GM19239 (cell line): ENCODE data around the gene ACSS1.

Source experiments
- DNase-seq: peaks from one replicate; pipeline ENCODE4 v3.0.0; 2011; ENCODE audit warnings: low spot score; ENCODE audit not compliant: insufficient read length
- FAIRE-seq: peaks from 2 replicates; lab custom pipeline; 2011; peaks lifted over from hg19 to GRCh38; lab: Jason Lieb, UNC

ACSS1 gene

GRCh38 chr20:24998631-24999445, 59.1 kb downstream of the ACSS1 start:
- FAIRE-seq, result no peak

GRCh38 chr20:24998121-24998520, 59.8 kb downstream of the ACSS1 start:
- FAIRE-seq (no peak), DNase-seq (no peak)

More at GRCh38 chr20:24998631-24999445, 59.1 kb downstream of the ACSS1 start:
- no peak for DNase-seq

- DNase-seq, result no peak
- FAIRE-seq, result no peak
Observed at GRCh38 chr20:24996449-24997377, 61.2 kb downstream of the ACSS1 start.

DNA sequence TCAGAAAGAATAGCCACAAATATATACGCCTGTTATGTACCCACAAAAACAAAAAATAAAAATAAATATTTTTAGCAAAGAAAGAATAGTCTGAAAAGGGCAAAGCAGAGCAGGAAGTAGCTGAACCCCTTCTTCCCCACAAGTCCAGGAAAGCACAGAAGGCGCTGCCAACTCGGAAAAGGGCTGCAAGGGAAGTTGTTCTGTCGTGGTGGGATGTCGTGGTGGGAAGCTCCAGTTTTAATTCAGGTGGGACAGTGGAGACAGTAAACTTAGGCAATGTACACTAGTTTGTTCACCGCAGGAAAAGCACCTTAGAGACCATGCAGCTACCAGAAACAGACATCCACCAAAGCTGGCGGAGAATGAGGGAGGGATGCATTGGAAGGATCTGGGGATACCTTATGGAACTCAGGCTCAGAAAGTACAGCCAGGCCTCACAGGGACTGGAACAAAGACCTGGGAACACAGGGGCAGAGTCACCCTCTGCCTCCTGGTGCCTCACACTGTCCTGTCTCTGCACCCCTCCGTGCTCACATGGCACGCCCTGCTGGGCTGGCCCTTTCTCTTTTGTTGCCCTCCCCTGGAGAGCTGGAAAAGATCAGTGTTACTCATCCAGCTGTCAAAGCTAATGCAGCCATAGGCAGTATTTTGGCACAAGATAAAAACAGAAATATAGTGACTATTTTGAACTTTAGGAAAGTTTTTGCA, 62.0 kb downstream of the ACSS1 start:
- no peak for DNase-seq
- no peak for FAIRE-seq

GRCh38 chr20:24994470-24995368, 63.2 kb downstream of the ACSS1 start:
- DNase-seq, result peak; percentile 34
- peak; percentile 88 for FAIRE-seq

DNA sequence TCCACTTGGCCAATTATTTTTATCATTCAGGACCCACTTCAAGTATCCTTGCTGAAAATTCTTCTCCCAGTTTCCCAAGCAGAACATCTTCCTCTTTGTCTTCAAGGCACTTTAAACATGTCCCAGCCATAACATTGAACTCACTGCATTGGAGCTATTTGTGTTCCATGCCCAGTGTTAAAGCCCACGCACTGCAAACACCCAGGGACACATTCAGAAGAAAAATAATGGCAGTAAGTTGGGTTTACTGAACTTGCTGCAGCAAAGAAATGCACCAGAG, 63.8 kb downstream of the ACSS1 start:
- FAIRE-seq (no peak), DNase-seq (no peak)

DNA sequence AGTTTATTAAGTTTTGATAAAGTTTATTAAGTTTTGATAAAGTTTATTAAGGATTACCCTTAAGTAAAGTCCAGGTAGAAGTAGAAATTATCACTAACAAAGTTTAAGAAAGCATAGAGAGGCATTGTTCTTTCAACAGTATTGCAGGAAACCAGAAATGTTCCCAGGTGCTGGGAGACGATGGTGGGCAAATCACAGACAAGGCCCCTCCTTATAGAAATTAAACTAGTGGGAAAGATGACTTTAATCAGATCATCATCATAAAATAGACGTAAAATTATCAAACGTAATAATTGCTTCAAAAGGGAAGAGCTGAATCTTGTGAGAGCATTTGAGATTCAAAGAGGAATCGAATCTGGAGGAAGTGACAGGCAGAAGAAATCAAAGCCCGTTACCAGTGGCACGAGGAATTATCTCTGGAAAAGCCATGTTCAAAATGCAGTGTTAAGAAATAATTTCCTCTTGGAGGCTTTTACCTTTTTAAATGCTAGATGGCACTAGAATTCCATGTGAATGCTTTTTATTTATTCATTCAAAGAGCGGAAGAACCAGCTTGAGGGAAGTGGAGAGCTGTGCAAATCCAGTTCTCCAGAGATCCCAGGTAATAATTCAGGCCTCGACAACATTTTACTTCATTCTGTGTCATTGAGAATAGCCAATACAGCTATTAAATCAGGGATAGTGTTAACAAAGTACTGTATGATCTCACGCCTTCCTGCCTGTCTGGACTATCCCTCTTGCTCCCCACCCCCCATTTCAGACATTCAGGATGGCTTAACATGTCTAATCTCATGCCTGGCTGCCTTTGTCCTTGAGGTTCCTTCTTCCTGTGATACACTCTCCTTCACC, 64.4 kb downstream of the ACSS1 start:
- FAIRE-seq (no peak), DNase-seq (no peak)

DNA sequence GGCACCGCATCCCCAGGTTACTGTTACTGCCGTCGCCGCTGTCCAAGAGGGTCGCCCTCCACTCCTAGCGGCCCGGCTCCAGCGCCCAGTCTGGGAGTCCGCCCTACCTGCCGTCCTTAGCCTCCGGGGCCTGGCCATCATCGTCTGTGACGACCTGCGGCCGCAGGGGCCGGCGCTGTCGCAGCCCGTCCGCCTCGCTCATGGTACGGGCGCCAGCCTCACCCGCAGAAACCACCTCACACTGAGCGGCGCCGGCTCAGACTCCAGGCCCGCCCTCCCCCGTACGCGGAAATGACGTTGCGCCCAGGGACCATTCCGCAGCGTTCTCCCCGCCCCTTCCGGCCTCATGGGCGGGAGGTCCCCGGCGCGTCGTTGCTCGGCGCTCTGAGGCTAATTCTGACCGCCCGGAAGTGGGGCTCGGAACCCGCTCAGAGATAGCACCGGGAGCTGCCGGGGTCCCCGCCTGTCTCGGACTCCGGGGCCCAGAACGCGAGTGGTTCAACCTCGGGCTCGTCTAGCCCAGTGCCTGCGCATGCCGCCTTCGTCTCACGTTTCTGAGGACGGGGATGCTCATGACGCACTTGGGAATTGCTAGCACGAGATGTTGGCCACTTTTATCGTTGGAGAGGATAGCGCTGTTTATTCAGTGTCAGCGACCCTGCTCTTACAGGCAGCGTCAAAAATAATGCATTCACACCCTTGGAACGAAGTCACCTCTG, 65.3 kb downstream of the ACSS1 start, which contains the start of gene APMAP:
APMAP (minus strand) TSS at position 265 of the 719 bp plus-strand sequence; CDS start at position 202, 63 bp downstream.
- peak; percentile 86 for FAIRE-seq
- peak; percentile 91 for DNase-seq

GRCh38 chr20:24991897-24992486, 65.9 kb downstream of the ACSS1 start:
- DNase-seq, result no peak

DNA sequence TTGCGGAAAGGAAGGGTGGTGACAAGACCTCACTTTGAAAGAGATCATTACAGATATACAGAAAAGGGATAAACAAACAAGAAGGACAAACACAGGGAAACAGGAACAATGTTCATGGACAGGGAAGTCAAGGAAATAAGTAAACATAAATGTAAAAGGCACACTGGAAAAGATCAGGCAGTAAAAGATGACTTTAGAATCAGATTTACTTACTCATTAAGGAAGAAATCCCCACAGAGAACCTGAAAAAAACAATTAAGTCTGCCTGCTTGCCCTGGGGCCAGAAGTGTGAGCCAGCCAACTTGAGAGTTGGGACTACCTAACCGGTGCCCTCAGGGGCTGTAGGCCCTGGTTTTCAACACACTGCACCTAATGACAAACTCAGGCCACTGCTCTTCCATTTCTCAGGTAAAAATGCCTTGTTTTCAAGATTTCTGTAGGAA, 67.1 kb downstream of the ACSS1 start:
- DNase-seq (no peak), FAIRE-seq (no peak)

More at GRCh38 chr20:24991897-24992486, 65.9 kb downstream of the ACSS1 start:
- FAIRE-seq, result no peak

DNA sequence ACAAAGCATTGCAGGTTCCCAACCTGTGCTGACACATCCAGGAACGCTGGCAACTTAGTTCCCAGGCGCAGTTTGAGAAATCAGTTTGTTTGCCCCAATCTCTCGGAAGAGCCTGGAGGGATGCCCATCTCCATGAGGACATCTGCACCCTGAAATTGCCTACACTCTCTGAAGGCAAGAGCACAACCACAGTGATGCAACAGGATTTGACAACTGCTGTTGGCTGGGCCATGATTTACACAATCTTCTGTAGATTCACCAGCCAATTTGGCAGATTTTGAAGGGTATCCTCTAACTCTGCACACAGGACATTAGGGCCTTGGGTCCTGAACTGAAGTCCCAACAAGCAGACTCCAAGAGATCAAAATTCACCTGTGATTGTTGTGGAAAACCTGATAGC, 68.8 kb downstream of the ACSS1 start:
- DNase-seq (no peak), FAIRE-seq (no peak)

DNA sequence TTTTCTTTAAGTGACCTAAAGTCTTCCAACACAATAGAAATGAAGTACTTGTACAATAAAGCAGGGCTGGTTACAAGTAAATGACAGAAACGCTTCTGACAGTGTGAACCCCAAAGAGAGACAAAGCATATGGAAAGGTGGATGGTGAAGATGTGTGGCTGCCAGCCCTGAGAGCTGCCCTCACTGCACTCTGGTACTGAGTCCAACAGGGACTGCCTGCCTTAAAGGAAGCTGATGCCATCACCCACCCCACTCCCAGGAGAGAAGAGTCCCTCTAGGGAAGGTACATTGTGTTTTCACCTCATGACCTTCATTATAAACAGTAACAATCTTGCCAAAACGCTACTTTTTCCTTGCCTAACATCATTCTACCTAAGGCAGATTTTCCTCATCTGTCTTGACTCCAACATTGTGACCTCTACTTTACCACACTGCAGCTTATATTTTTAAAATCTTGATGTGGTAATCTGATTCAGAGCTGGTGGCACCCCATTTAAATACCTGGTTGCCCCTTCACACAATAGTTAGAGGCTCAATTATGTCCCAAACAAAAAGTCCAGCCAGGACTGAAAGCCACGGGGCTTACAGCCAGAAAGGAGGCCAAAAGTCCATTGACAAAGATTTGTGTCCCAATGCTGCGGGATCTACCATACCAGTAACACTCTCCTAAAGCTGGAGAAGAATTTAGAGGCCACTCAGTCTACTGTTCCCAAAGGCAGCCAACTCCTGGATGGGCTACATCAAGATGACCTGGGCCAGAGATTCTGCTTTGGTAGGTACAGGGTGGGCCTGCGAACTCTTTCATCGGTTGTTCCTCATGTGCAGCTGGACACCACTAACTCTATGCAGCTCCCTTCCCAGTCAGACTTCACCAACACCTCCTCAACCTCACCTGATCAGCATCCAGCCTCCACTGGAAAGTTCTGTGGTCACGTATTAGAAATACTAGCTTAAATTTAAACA, 69.8 kb downstream of the ACSS1 start:
- FAIRE-seq, result no peak
- DNase-seq, result no peak

GRCh38 chr20:24987244-24987643, 70.7 kb downstream of the ACSS1 start:
- FAIRE-seq (no peak), DNase-seq (no peak)

DNA sequence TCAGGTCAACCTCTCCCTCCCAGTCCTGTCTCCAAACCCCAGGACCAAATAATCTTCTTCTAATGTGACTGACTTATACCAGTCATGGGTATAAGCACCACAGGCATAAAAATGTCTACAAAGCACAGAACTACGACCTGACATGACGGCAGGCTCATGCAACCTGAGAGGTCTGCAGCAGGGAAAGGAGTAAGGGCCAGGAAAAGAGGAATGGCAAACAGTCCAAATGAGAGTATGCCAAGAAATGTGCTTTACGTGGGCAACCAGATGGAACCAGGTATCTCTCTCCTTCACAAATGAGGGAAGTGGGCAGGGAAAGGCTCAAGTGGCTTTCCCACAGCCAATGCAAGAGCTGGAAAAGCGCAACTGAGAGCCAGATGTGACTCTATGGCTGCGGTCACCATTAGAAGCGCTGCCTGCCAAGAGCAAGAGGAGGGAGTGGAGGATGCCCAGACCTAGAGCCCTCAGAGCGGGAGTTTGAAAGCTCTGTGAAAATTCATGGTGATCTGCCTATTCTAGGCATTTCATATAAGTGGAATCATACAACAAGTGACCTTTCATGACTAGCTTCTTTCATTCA, 71.4 kb downstream of the ACSS1 start:
- no peak for DNase-seq
- FAIRE-seq, result no peak

- DNase-seq, result no peak
- FAIRE-seq, result no peak
Observed at GRCh38 chr20:24985802-24986201, 72.1 kb downstream of the ACSS1 start.

GRCh38 chr20:24984961-24985640, 72.8 kb downstream of the ACSS1 start:
- FAIRE-seq, result no peak

More at GRCh38 chr20:24984961-24985640, 72.8 kb downstream of the ACSS1 start:
- DNase-seq, result no peak
